A549 (cell line): ENCODE measurements around the gene FRY. TPM values are rescaled to one million over a fixed set of nuclear protein-coding genes. Genes with fewer than 3 reads are reported as not detected.

ENCODE experiments used
- ATAC-seq, 2 experiments: fragments of 200-7000 bp in 1 of 2; fragments of >200 bp in 1 of 2; cut with Nextera tagmentation in 1 of 2; cut with Tn5 transposase in 1 of 2; 3 replicates each; pipeline versions ENCODE4 v1.8.0 to v1.9.1; 2018 to 2020; ENCODE audit warnings: mild to moderate bottlenecking in 1 of 2, moderate library complexity in 1 of 2
- CTCF ChIA-PET: fragments of 300-600 bp; sonication (Branson Sonifier 250); formaldehyde crosslinking; extraction: SDS; loops from one replicate; lab custom pipeline; 2021; ENCODE audit warnings: antibody characterized with exemption, inconsistent platforms; lab: Yijun Ruan, JAX
- POLR2A ChIA-PET: fragments of 350-600 bp; formaldehyde crosslinking; extraction: SDS; loops from one replicate; lab custom pipeline; 2021; ENCODE audit warnings: antibody characterized with exemption, inconsistent platforms; lab: Yijun Ruan, JAX
- DNase-seq, 2 experiments: peaks; one replicate each; pipeline versions ENCODE4 v3.0.0 to v3.0.0-alpha.2; 2011 to 2016; ENCODE audit warnings: low read depth in 1 of 2, low spot score in 1 of 2
- FAIRE-seq: peaks from 2 replicates; lab custom pipeline; 2011; peaks lifted over from hg19 to GRCh38; lab: Jason Lieb, UNC
- H3K27ac ChIP-seq, 2 experiments: fragments of >200 bp; sonication (Bioruptor Twin); formaldehyde crosslinking; 3 replicates each; pipeline ENCODE4 v1.5.1; 2016 to 2017
- H3K4me1 ChIP-seq: fragments of >200 bp; sonication (Bioruptor Twin); formaldehyde crosslinking; 3 replicates; pipeline ENCODE4 v1.6.1; 2016
- H3K4me2 ChIP-seq: fragments of >200 bp; sonication (Bioruptor Twin); formaldehyde crosslinking; 3 replicates; pipeline ENCODE4 v1.6.1; 2016
- H3K4me3 ChIP-seq: fragments of >200 bp; sonication (Bioruptor Twin); formaldehyde crosslinking; 3 replicates; pipeline ENCODE4 v1.5.1; 2016
- H3K9me3 ChIP-seq: fragments of >200 bp; sonication (Bioruptor Twin); formaldehyde crosslinking; 3 replicates; pipeline ENCODE4 v1.6.1; 2016
- BCL3 ChIP-seq: fragments of >200 bp; sonication (Bioruptor Twin); formaldehyde crosslinking; IDR thresholded peaks from 3 replicates; pipeline ENCODE4 v1.6.1; 2016
- BHLHE40 ChIP-seq: IDR thresholded peaks from 2 replicates; pipeline ENCODE4 v1.6.1; 2012; ENCODE audit warnings: low read depth, low read length, inconsistent platforms
- CBX8 ChIP-seq: fragments of 200-600 bp; sonication (generic); IDR thresholded peaks from 2 replicates; pipeline ENCODE4 v1.6.1; 2016
- CEBPB ChIP-seq, 2 experiments: fragments of >200 bp in 1 of 2; sonication (Bioruptor Twin) in 1 of 2; formaldehyde crosslinking in 1 of 2; IDR thresholded peaks; 2 replicates each; pipeline ENCODE4 v1.6.1; 2012 to 2016
- E2F6 ChIP-seq: IDR thresholded peaks from 2 replicates; pipeline ENCODE4 v1.6.1; 2012; ENCODE audit warnings: low read depth, borderline replicate concordance
- ELK1 ChIP-seq: fragments of 150-350 bp; IDR thresholded peaks from 2 replicates; pipeline ENCODE4 v1.6.1; 2014; ENCODE audit warnings: low read depth, mild to moderate bottlenecking, low read length
- ESRRA ChIP-seq: fragments of 150-350 bp; IDR thresholded peaks from 2 replicates; pipeline ENCODE4 v1.6.1; 2014; ENCODE audit warnings: mild to moderate bottlenecking, low read length, borderline replicate concordance
- GATA3 ChIP-seq: IDR thresholded peaks from 2 replicates; pipeline ENCODE4 v1.6.1; 2012; ENCODE audit warnings: borderline replicate concordance
- HES2 ChIP-seq: fragments of >200 bp; sonication (Bioruptor Twin); formaldehyde crosslinking; IDR thresholded peaks from 2 replicates; pipeline ENCODE4 v1.6.1; 2016
- HMGXB4 ChIP-seq: fragments of 250-450 bp; sonication (Bioruptor Pico); IDR thresholded peaks from 2 replicates; pipeline ENCODE4 v1.5.0; 2021; ENCODE audit warnings: mild to moderate bottlenecking, moderate library complexity, borderline replicate concordance
- HOXA7 ChIP-seq: fragments of 250-450 bp; sonication (Bioruptor Pico); IDR thresholded peaks from 2 replicates; pipeline ENCODE4 v1.5.0; 2020; ENCODE audit warnings: mild to moderate bottlenecking, moderate library complexity
- HOXB13 ChIP-seq: fragments of 250-450 bp; sonication (Bioruptor Pico); IDR thresholded peaks from 2 replicates; pipeline ENCODE4 v1.5.0; 2020; ENCODE audit warnings: low read depth, mild to moderate bottlenecking, moderate library complexity
- KDM5A ChIP-seq: fragments of 200-600 bp; sonication (generic); IDR thresholded peaks from 2 replicates; pipeline ENCODE4 v1.6.1; 2016; ENCODE audit warnings: antibody characterized with exemption, mild to moderate bottlenecking
- MYC ChIP-seq: IDR thresholded peaks from 2 replicates; pipeline ENCODE4 v1.6.1; 2012; ENCODE audit warnings: mild to moderate bottlenecking, inconsistent platforms, low read length, improper control_type of control experiment, borderline replicate concordance
- NFE2L2 ChIP-seq: fragments of 150-350 bp; conservative IDR thresholded peaks from 2 replicates; pipeline ENCODE4 v1.6.1; 2014; ENCODE audit warnings: low read length
- NPAS2 ChIP-seq: fragments of 250-450 bp; sonication (Bioruptor Pico); IDR thresholded peaks from 2 replicates; pipeline ENCODE4 v1.8.0; 2022; ENCODE audit warnings: mild to moderate bottlenecking, moderate library complexity, borderline replicate concordance
- PBX3 ChIP-seq: IDR thresholded peaks from 2 replicates; pipeline ENCODE4 v1.6.1; 2012
- POLR2A ChIP-seq: IDR thresholded peaks from 2 replicates; pipeline ENCODE4 v1.6.1; 2012; ENCODE audit warnings: mild to moderate bottlenecking, low read length
- RNF2 ChIP-seq: fragments of 200-600 bp; sonication (generic); IDR thresholded peaks from 2 replicates; pipeline ENCODE4 v1.6.1; 2016; ENCODE audit warnings: low read depth, mild to moderate bottlenecking, antibody characterized with exemption, moderate library complexity, borderline replicate concordance
- SREBF2 ChIP-seq: fragments of 450-650 bp; IDR thresholded peaks from 2 replicates; pipeline ENCODE4 v1.6.1; 2014; ENCODE audit warnings: mild to moderate bottlenecking, moderate library complexity
- TFCP2L1 ChIP-seq: fragments of 250-450 bp; sonication (Bioruptor Pico); IDR thresholded peaks from 2 replicates; pipeline ENCODE4 v1.5.0; 2021; ENCODE audit warnings: mild to moderate bottlenecking
- USF2 ChIP-seq: fragments of 450-650 bp; IDR thresholded peaks from 2 replicates; pipeline ENCODE4 v1.6.1; 2014; ENCODE audit warnings: antibody characterized with exemption
- ZFP36 ChIP-seq: fragments of 450-650 bp; IDR thresholded peaks from 2 replicates; pipeline ENCODE4 v1.6.1; 2014; ENCODE audit warnings: borderline replicate concordance; ENCODE audit not compliant: partially characterized antibody
- ZNF302 ChIP-seq: fragments of 250-450 bp; sonication (Bioruptor Pico); IDR thresholded peaks from 2 replicates; pipeline ENCODE4 v1.9.0; 2021; ENCODE audit warnings: inconsistent platforms, mild to moderate bottlenecking, moderate library complexity
- WGBS: methylation state at CpG from one replicate; pipeline ENCODE4 v1.1.6; 2017; ENCODE audit errors: missing lambda C conversion rate; 5-methylcytosine and 5-hydroxymethylcytosine counted together
- polyA plus RNA-seq, 4 experiments: library from polyadenylated mRNA; depleted of rRNA in 3 of 4; stranded (reverse); fragments of >200 nt; fragmentation: RNase III in 1 of 4; extraction: RNeasy Plus Mini Kit Qiagen cat#74134 plus additional on column Dnase treatment in 1 of 4; gene quantifications; 2 replicates in 3 of 4; 3 replicates in 1 of 4; pipeline ENCODE4 v1.2.3, GENCODE V29; 2011 to 2017

Gene FRY
- polyA plus RNA-seq, 2 of the 4 experiments (the other 2 are of a cell fraction): 0.08 to 0.26 TPM

GRCh38 chr13:32036126-32036695 is 4.6 kb downstream of the FRY start:
- ATAC-seq (no peak), FAIRE-seq (no peak), DNase-seq (no peak)
- TF ChIP-seq ESRRA (no peak), CEBPB (IDR thresholded peaks at IDR 0.05) (no peak), NPAS2 (CRISPR knock-in tag) (no peak), HOXB13 (CRISPR knock-in tag) (no peak), TFCP2L1 (CRISPR knock-in tag) (no peak), GATA3 (no peak), USF2 (no peak)
- CTCF ChIA-PET: no interaction called here
- no peaks in the 10 kb centered on the region for H3K9me3 ChIP-seq
- POLR2A ChIA-PET: no interaction called here
- H3K27ac ChIP-seq: no peak overlapping the region
- 46% methylated on average over 4 of the region's 4 CpGs for WGBS
- H3K4me2 ChIP-seq: no peak overlapping the region
- no peaks in the 10 kb centered on the region; the same call in 2 of the 3 replicates for H3K4me1 ChIP-seq
- H3K4me3 ChIP-seq: no peak overlapping the region

- H3K4me3 ChIP-seq: no peak overlapping the region
- POLR2A ChIA-PET: no interaction called here
- H3K27ac ChIP-seq: no peak overlapping the region
- TF ChIP-seq CEBPB (IDR thresholded peaks at IDR 0.05): no peak
- no peak for TF ChIP-seq ZNF302 (CRISPR knock-in tag)
- no peak for TF ChIP-seq BCL3
- TF ChIP-seq CBX8: no peak
- TF ChIP-seq GATA3: no peak
- H3K4me1 ChIP-seq: no peaks in the 10 kb centered on the region; the same call in 2 of the 3 replicates
- DNase-seq: no peak
- no peak for ATAC-seq
- no peak overlapping the region for H3K4me2 ChIP-seq
- WGBS: 43% methylated on average over 2 of the region's 2 CpGs
- FAIRE-seq: no peak
- CTCF ChIA-PET: no interaction called here
- no peaks in the 10 kb centered on the region for H3K9me3 ChIP-seq
Measured at GRCh38 chr13:32036757-32037156, 5.2 kb downstream of the FRY start.

GRCh38 chr13:32037471-32037870 is 5.9 kb downstream of the FRY start:
- no peak for FAIRE-seq
- Histone ChIP-seq H3K4me3 (no peak overlapping the region), H3K27ac (no peak overlapping the region), H3K9me3 (no peaks in the 10 kb centered on the region)
- TF ChIP-seq SREBF2 (no peak), HES2 (no peak), ELK1 (no peak), BHLHE40 (no peak), RNF2 (no peak), KDM5A (no peak), NFE2L2 (no peak), POLR2A (no peak)
- TF ChIP-seq, all 56 proteins: peak for 0
- ChIA-PET CTCF (no interaction called here), POLR2A (no interaction called here)
- no peak for DNase-seq
- Histone ChIP-seq H3K4me2 (no peak overlapping the region), H3K4me1 (no peaks in the 10 kb centered on the region)
- 33% methylated on average over 2 of the region's 2 CpGs for WGBS
- no peak for ATAC-seq

- no peaks in the 10 kb centered on the region for H3K4me1 ChIP-seq
- no peak overlapping the region for H3K27ac ChIP-seq
- DNase-seq: no peak
- POLR2A ChIA-PET: no interaction called here
- no peak overlapping the region for H3K4me2 ChIP-seq
- CTCF ChIA-PET: no interaction called here
- no peak overlapping the region for H3K4me3 ChIP-seq
- no peak for FAIRE-seq
- no peaks in the 10 kb centered on the region for H3K9me3 ChIP-seq
- WGBS: 86% methylated on average over 5 of the region's 5 CpGs
- ATAC-seq: no peak
- TF ChIP-seq HOXB13 (CRISPR knock-in tag) (no peak), E2F6 (no peak), HOXA7 (CRISPR knock-in tag) (no peak), PBX3 (no peak), HMGXB4 (CRISPR knock-in tag) (no peak), ZFP36 (no peak), MYC (no peak)
Measured at GRCh38 chr13:32038343-32038742, 6.8 kb downstream of the FRY start.
